ENCODE data around the gene BCL10.

BCL10 gene

GRCh38 chr1:85276215-85276977 is at the start of gene BCL10:
TSS of gene BCL10 (minus strand) at chr1:85276632. CDS start at chr1:85276352, 280 bp downstream.
- peak; percentile 99 for DNase-seq (ENCODE audit: low read depth)

- peak; percentile 43 for DNase-seq (ENCODE audit: low read depth)
Measured at GRCh38 chr1:85325920-85326319, 49.5 kb upstream of the BCL10 start.

GRCh38 chr1:85323770-85324169 is 47.3 kb upstream of the BCL10 start:
- no peak for DNase-seq (ENCODE audit: low read depth)

GRCh38 chr1:85322655-85323054 is 46.2 kb upstream of the BCL10 start:
- peak; percentile 93 for DNase-seq (ENCODE audit: low read depth)

GRCh38 chr1:85321237-85321964 is 45.0 kb upstream of the BCL10 start:
- peak; percentile 96 for DNase-seq (ENCODE audit: low read depth)

- peak; percentile 96 for DNase-seq (ENCODE audit: low read depth)
Measured at GRCh38 chr1:85320371-85321131, 44.1 kb upstream of the BCL10 start.

- DNase-seq (ENCODE audit: low read depth), result peak; percentile 68
Measured at GRCh38 chr1:85319931-85320330, 43.5 kb upstream of the BCL10 start.

GRCh38 chr1:85319491-85319890 is 43.1 kb upstream of the BCL10 start:
- DNase-seq (ENCODE audit: low read depth), result no peak

- DNase-seq (ENCODE audit: low read depth), result no peak
Measured at GRCh38 chr1:85318217-85318616, 41.8 kb upstream of the BCL10 start.

GRCh38 chr1:85317560-85317959 is 41.1 kb upstream of the BCL10 start:
- DNase-seq (ENCODE audit: low read depth), result no peak

- DNase-seq (ENCODE audit: low read depth), result no peak
Measured at GRCh38 chr1:85316321-85316720, 39.9 kb upstream of the BCL10 start.

- DNase-seq (ENCODE audit: low read depth), result no peak
Measured at GRCh38 chr1:85315789-85316188, 39.4 kb upstream of the BCL10 start.

GRCh38 chr1:85314726-85315125 is 38.3 kb upstream of the BCL10 start:
- DNase-seq (ENCODE audit: low read depth), result peak; percentile 68

GRCh38 chr1:85313888-85314696 is 37.7 kb upstream of the BCL10 start:
- DNase-seq (ENCODE audit: low read depth), result peak; percentile 97

- DNase-seq (ENCODE audit: low read depth), result no peak
Measured at GRCh38 chr1:85311818-85312217, 35.4 kb upstream of the BCL10 start.

GRCh38 chr1:85308833-85309350 is 32.5 kb upstream of the BCL10 start:
- no peak for DNase-seq (ENCODE audit: low read depth)

- DNase-seq (ENCODE audit: low read depth), result peak; percentile 94
Measured at GRCh38 chr1:85307987-85308832, 31.8 kb upstream of the BCL10 start.

GRCh38 chr1:85306236-85306635 is 29.8 kb upstream of the BCL10 start:
- no peak for DNase-seq (ENCODE audit: low read depth)

- DNase-seq (ENCODE audit: low read depth), result no peak
Measured at GRCh38 chr1:85303440-85304162, 27.2 kb upstream of the BCL10 start.

- no peak for DNase-seq (ENCODE audit: low read depth)
Measured at GRCh38 chr1:85300140-85300539, 23.7 kb upstream of the BCL10 start.

Data from ELR (cell line).